Stimulated activated CD4-positive, alpha-beta T cell treated with anti-CD3 and anti-CD28 coated beads, Interleukin-15, amount 100 ng/mL, for 1 hour (primary cell): ENCODE results near the gene ANO1.
"Not testable (repeated sequence)": the region's sequence is repeated elsewhere in the genome, so short reads cannot be mapped to it uniquely, and the experiment has no call there.

Source experiments
- DNase-seq, 2 donors: peaks; one replicate each; pipeline ENCODE4 v3.0.0-alpha.2; 2020; ENCODE audit warnings: low read depth in 1 of 2, low spot score in 1 of 2

The ANO1 gene

DNA sequence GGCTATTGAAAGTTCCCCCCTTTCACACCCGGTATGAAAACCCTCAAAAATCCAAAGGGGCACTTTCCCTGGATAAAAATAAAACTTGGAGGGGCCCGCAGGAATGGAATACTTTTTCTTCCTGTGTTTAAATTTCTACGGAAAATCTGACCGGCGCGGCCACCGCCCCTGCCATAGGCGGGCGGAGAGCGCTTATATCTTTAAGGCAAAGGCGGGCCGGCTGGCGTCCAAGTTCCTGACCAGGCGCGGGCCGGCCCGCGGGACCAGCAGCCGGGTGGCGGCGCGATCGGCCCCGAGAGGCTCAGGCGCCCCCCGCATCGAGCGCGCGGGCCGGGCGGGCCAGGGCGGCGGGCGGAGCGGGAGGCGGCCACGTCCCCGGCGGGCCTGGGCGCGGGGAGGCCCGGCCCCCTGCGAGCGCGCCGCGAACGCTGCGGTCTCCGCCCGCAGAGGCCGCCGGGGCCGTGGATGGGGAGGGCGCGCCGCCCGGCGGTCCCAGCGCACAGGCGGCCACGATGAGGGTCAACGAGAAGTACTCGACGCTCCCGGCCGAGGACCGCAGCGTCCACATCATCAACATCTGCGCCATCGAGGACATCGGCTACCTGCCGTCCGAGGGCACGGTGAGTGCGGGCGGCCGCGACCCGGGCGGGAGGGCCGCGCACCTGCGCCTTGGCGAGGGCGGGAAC, at the start of gene ANO1:
ANO1 (plus strand) TSS at position 223 of the 686 bp plus-strand sequence; CDS start at position 513, 290 bp downstream.
- no peak for DNase-seq

DNA sequence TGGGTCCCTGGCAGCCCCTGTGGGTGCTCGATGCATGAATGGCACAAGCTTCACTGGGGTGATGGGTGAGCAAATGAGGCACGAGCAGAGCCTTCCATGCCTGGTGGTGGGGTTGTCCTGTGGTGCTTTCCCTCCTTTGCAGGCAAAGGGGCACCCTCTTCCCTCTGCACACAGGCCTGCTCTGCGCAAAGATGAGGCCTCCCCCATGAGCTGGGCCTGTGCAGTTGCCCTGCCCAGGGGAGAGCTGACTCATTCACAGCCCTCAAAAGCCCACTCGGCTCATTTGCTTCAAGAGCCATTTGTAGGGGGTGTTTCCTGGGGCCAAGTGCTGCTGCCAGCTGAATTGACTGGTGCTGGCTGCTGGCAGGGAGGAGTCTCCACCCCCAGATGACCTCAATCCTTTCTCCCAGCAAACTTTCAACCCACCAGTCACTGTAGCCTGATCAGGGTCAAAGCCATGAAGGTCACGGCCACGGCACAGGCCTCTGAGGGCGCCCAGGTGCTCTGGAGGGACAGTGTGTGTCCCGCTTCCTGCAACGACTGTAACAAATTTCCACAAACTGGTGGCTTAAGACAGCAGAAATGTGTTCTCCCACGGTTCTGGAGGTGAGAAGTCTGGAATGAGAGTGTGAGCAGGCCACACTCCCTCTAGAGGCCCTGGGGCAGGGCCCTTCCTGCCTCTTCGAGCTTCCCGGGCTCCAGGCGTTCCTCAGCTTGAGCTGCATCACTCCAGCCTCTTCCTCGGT, 48.8 kb upstream of the ANO1 start:
- DNase-seq: no peak

DNA sequence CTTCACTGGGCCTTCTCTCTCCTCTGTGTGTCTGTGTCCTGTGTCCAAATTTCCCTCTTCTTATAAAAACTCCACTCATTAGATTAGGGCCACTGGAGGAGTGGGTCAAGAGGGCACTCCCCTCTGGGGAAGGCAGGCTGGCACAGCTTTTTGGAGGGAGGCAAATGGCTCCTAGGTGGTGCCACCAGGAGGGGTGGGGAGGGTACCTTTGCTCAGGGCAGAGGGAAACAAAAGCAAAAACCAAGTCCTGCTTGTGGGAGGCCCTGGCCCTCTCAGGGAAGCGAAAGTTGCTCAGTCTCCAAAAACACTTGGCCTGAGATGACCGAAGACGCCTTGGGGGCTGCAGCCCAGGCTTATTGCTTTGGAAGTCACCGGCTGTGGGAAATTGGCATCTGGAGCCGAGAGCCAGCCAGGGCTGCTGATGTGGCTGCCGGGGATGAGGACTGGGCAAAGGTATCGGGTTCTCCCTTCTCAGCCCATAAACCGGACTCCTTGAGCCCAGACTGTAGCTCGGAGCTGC, 48.2 kb upstream of the ANO1 start:
- DNase-seq: no peak

DNA sequence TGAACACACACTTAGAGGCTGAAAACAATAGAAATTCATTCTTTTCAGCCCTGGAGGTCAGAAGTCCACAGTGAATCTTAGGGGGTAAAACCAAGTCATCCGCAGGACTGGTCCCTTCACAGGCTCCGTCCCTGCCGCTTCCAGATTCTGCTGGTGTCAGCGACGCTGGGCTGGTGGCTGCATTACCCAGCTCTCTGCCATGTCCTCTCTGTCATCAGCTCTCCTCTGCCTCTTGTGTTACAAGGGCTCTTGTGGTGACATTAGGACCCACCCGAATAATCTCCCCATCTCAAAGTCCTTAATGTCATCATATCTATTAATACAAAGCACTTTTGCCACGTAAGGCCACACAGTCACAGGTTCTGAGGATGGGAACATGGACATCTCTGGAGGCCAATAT, 47.7 kb upstream of the ANO1 start:
- DNase-seq: no peak

DNA sequence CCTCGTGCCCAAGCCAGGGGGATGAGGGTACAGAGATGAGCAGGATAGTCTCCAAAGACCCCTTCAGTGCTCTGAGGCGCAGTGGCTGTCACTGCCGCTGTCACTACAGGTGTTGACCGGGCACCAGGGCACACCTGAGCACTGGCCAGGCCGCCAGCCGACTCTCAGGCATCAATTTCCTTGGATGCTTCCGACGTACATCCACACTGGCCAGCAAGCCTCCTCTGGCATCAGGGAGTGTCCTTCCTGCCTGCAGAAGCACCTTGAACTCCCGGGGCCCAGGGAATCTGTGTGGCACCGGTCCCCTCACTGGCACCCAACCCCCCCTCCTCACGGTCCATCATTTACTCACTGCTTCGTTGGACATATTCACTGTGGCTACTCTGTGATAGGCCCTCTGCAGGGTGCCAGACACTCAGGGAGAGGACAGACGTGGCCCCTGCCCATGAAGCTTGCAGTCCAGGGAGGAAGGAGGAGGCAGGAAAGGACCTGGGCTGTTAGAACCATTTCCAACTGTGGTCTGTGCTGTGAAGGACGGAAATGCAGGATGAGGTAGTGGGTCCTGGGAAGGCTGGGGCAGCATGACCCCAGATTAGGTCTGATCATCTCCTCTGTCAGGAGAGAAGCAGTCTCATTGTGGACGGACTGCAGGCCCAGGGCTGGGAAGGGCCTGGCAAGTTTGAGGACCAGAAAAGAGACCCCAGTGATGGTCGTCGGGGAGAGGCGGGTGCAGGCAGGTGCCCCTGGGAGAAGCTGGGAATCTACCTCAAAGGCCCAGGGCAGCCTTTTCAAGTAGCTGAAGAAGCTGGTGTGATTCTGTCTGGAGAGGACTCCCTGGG, 46.3 kb upstream of the ANO1 start:
- no peak for DNase-seq

DNA sequence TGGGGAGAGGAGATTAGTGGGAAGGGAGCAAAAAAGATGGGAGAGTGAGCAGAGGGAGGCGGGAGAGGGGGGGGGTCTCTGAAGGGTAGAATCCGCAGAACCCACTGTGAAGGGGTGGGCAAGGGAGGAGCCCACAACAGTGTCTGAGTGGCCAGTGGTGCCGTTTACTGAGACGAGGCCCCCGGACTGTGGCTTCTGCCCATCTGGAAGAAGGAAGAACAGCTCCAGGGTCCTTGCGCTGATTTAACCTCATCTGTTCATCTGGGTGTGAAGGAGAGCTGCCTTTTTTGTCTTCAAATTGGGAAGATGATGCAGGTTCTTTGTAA, 45.7 kb upstream of the ANO1 start:
- DNase-seq: no peak

DNA sequence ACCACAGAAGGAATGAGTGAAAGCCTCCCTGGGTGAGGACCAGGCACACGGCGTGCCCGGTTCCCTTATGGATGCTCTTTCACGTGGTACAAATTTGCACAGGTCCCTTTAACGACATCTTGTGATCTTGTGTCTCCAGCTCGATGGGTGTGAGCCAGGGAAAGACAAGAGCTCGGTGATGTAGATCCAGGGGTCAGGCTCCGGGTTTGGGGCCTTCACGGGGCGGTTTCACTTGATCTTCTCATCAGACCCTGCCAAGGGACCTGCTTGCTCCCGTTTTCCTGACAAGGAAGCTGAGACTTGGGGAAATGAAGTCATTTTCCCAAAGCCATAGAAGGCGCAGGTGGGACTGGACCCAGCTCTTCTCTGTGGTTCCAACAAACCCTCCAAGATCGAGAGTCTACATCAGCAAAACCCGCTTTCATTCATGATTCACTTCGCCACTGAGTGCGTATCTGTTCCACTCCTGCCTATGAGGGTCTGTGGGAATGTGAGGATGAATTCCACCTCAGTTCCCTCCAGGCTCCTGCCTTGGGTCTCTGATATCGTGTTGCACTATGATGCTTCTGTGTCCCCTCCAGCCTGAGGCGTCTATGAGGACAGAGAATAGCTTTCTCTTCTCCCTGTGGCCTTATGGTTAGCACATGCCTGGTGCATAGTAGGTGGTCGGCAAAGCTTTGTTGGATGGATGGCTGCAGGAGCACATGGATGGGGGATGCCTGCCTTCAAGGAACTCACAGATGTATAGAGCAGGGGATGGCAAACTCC, 45.0 kb upstream of the ANO1 start:
- DNase-seq: no peak

DNA sequence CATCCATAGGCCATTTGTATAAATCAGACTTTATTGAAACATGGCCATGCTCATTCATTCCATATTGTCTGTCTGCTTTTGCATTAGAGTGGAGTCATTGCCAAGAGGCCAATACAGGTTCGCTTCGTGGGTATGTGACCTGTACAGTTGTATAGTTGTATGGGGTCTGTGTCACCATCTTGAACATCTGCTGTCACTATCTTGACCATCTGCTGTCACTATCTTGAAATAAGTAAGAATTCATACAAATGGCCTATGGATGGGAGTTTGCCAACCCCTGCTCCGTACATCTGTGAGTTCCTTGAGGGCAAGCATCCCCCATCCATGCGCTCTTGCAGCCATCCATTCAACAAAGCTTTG, 44.4 kb upstream of the ANO1 start:
- DNase-seq: no peak

DNA sequence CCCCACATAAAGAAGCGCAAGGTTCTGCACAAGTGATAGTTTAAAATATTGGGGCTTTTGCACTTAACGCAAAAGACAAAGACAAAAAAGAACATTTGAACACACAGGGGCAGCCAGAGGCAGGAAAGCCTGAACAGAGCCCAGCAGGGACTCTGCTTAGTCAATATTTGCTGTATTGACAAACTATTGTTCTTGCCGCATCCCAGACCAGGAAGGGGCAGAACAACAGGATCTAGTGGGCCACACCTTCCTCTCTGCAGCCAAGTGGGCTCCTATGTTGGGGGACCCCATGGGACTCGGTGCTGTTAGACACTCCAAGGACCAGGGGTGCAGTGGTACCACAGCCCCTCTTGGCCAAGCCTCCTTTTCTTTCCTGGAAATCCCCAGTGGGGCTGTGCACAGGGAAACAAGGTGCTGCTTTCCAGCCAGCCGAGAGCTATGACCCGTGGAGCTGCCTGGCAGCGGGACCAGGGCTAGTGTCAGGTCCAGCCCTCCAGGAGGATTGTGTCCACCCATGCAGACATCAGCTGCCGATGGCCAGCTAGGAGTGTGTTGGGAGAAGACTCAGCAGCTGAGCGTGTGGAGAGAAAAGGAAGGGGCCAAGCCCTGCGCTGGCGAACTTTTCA, 43.3 kb upstream of the ANO1 start:
- DNase-seq: no peak

DNA sequence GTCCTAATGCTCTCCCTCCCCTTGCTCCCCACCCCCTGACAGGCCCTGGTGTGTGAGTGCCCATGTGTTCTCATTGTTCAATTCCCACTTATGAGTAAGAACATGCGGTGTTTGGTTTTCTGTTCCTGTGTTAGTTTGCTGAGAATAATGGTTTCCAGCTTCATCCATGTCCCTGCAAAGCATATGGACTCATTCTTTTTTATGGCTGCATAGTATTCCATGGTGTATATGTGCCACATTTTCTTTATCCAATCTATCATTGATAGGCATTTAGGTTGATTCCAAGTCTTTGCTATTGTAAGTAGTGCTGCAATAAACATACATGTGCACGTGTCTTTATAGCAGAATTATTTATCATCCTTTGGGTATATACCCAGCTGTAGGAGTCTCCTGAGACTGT, 42.5 kb upstream of the ANO1 start:
- DNase-seq: not testable (repeated sequence)

DNA sequence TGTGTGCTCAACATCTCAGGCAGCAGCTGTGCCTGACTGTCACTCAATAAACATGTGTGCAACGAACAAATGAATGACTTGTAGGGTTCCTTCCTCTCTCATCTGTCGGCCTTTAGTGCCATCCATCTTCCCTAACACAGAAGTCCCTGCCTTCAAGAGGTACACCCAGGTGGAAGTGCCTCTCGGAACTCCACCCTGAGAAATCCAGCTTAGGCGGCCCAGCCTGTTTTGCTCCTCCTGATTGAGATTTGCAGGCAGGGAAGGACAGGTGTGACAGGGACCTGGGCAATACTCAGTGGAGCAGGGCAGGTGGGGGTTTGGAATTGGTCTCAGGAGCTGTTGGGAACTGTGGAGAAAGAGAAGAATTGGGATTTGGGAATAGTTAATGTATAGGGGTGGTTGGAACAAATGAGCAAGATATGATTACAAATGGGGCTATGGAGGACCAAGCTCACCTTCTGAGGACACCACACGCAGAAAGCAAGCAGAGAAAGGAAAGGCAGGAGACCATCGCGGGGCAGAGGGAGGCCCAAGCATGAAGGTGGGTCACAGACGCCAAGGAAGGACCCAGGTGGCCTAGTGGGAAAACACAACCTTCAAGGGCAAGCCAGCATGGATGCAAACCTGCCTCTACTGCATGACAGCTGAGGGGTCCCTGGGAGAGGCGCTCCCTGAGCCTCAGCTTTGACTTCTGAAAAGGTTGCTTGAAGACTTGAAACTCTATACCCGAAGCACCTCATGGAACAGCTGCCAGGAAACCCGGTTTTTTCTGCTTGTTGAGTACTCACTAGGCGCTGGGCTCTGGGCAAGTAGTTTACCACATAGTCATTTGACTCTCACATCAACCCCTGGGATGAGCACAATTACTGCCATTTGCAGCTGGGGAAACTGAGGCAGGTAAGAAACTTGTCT, 40.9 kb upstream of the ANO1 start:
- no peak for DNase-seq

DNA sequence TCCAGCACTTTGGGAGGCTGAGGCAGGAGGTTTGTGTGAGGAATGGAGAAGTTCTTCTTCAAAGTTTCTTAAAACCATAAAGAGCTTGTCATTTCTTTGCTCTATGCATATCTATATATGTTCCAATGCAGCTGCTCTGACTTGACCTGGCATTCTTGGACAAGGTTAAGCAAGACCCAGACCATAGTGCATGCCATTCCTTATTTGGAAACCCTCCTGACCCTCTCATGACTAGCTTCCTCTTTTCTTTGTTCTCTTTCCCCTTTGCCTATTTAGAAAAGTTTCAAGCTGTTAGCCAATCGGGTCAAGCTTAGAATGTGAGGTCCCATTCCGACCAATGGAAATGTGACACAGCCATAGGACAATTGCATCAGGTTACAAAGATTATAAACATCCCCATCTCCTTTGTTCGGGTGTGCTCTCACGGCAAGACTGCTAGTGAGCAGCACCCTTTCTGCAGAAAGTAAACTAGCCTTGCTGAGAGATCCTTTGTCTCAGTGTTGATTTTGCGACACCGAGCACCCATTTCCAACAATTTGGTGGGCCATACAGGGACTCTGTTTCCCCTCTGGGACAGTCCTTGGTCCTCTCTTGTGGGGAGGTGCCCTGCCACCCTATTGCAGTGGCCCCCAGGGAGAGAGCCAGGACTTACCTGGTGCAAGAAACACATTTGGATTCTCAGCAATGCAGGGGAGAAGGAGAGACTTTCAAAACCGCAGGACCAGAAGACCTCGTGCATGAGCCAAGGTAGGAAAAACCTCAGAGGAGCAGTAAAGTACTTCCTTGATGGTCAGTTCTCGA, 39.9 kb upstream of the ANO1 start:
- DNase-seq: no peak

DNA sequence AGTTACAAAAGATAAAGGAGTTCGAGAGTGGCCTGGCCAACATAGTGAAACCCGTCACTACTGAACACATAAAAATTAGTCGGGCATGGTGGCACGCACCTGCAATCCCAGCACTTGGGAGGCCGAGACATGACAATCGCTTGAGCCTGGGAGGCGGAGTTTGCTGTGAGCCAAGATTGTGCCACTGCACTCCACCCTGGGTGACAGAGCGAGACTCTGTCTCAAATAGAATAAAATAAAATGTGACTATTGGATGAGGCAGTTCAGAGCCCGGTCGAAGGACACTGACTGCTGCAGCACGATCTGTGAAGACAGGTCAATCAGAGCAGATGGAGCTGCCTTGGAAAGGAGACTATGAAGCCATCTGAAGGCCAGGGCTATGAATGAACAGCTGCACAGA, 37.7 kb upstream of the ANO1 start:
- DNase-seq: no peak

DNA sequence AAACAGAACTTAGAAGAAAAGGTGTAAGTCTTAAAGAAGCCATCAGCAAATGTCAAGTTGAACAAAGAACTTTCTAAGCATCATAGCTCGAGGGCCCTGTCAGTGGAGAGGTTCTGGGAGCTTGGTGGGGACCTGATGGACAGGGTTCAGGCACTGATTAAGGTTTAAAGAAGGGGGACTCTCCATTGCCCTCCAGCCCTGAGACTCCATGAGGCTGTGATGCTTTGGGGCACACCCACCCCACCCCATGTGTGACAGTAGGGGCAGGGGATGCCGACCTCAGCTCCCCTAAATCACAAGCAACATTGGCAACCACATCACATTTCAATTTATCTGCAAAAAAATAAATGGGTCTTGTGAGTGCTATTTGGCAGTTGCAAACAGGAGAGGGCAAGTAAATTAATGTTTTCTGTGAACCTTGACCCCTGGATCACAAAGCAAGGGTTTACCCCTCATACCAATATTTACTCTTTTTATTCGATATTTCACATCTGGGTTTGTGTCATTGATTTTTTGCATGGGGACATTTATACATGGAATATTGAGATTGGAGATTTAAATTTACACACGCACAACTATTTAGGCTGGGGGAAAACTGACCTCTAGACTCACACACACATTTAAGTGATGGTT, 37.1 kb upstream of the ANO1 start:
- no peak for DNase-seq

DNA sequence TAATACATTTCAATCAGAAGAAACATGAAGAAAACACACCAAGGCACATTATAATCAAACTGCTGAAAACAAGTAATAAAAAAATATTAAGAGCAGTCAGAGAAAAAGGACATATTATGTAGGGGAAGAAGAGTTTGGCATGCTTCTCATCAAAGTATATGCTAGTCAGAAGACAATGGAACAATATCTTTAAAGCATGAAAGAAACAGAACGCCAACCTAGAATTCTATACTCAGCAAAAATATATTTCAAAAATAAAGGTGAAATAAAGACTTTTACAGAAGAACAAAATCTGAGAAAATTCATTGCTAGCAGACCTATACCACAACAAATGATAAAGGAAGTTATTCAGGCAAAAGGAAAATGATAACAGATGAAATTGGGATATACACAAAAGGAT, 34.6 kb upstream of the ANO1 start:
- no peak for DNase-seq

DNA sequence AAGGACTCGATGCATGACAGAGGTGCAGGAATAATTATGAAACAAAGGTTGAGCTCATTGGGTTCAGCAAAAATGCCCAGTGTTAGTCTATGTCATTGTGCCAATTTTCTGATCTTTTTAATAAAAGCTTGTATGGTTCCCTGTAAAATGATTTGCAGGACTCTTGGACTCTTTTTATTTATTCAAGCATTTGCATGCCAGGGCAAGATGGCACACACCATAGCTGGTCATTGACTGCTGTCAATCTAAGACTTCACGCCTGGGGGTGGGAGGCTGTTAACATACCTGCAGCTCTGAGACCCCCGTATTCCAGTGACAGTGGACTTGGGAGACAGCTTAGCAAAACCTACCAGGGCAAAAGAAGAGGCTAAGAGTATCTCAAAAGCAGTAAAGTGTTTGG, 32.0 kb upstream of the ANO1 start:
- no peak for DNase-seq

DNA sequence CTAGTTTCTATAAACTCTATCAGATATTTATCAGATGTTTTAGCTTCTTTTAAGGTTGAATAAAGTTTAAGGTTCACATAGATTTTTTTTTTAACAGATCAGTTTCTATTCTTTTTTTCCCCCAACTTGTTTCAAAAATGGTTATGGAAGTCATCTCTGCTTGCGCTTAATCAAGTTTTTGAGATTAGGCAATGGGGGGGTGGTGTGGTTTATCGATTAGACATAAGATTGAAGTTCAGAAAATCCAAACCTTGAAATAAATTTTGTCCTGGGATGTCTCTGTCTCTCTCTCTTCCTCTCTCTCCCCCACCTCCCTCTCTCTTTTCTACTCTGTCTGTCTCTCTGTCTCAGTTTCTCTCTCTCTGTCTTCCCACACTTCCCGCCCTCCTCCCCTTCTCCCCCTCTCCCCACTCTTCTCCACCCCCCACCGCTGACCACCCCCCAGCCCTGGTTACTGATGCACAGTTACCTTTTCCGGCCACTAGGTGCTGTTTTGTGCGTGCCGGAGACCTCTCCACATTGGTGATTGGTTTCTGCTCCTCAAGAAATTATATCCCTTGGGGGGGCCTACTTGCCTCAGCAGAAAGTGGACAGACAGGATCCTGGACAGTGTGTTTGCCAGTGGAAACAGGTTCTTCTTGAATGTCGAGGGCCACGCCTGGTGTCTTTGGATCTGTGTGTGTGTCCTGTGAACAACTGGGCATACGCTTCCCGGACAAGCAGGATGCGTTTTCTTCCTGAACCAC, 29.7 kb upstream of the ANO1 start:
- no peak for DNase-seq

DNA sequence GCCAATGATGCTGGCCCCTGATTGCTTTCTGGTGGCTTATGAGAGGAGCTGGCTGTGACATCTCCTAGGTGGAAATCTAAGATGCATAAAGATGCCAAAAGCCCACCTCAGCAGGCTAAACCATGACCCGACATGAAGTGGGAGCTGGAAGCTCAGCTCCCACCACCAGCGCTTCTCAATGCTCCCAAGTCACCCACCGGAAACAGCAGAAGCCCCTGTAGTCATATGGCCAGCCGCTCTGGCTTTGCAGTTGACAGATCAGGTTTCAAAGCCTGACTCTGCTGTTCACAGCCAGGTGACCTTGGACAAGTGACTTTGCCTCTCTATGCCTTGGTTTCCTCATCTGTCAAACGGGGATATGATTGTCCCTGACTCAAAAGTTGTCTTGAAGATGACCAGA, 29.1 kb upstream of the ANO1 start:
- no peak for DNase-seq
